Measurements from ENCODE around the gene PRUNE2. TPM values are rescaled to one million over a fixed set of nuclear protein-coding genes. Genes with fewer than 3 reads are reported as not detected.
"Not testable (repeated sequence)": the region's sequence is repeated elsewhere in the genome, so short reads cannot be mapped to it uniquely, and the experiment has no call there.

The PRUNE2 gene, protein sequence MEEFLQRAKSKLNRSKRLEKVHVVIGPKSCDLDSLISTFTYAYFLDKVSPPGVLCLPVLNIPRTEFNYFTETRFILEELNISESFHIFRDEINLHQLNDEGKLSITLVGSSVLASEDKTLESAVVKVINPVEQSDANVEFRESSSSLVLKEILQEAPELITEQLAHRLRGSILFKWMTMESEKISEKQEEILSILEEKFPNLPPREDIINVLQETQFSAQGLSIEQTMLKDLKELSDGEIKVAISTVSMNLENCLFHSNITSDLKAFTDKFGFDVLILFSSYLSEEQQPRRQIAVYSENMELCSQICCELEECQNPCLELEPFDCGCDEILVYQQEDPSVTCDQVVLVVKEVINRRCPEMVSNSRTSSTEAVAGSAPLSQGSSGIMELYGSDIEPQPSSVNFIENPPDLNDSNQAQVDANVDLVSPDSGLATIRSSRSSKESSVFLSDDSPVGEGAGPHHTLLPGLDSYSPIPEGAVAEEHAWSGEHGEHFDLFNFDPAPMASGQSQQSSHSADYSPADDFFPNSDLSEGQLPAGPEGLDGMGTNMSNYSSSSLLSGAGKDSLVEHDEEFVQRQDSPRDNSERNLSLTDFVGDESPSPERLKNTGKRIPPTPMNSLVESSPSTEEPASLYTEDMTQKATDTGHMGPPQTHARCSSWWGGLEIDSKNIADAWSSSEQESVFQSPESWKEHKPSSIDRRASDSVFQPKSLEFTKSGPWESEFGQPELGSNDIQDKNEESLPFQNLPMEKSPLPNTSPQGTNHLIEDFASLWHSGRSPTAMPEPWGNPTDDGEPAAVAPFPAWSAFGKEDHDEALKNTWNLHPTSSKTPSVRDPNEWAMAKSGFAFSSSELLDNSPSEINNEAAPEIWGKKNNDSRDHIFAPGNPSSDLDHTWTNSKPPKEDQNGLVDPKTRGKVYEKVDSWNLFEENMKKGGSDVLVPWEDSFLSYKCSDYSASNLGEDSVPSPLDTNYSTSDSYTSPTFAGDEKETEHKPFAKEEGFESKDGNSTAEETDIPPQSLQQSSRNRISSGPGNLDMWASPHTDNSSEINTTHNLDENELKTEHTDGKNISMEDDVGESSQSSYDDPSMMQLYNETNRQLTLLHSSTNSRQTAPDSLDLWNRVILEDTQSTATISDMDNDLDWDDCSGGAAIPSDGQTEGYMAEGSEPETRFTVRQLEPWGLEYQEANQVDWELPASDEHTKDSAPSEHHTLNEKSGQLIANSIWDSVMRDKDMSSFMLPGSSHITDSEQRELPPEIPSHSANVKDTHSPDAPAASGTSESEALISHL (N-terminal part only)
- total RNA-seq (2014; rRNA removed; shearing (Covaris generic)) = not detected in 2 replicates

DNA sequence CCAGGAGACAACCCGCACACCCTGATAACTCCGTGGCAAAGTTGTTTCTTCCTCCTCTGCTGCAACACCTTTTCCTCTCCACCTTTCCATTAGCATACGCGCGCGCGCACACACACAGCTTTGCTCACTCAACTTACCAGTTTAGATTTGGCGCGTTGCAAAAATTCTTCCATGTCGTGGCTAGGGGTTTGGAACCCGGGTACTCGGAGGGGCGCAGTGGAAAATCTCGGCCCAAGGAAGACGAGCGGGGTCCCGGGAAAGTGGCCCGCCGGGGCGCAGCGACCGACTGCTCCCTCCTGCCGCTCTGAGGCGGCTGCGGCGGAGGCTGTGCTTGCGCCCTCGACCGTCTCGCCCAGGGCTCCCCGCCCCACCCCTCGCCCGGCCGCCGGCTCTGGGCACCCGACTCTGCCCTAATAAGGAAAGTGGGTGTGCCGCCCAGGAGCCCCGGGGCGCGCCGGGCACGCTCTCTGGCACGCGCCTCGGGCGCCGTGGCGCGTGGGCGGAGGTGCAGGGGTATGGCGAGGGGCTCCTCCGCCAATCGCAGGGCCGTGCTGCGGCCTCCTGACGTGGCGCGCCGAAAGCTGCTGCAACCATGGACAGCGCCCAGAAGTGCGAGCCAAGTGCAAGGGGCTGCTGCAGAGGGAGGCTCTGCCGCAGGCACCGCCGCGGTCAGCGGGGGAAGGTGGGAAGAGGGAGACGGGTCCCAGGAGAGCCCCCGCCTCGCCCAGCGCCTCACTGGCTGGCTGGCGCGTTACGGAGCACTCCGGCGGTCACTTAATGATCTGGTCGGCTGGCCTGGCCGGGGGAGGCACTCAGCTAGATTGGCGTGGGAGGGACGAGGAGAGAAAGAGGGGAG, at the start of gene PRUNE2:
PRUNE2 (minus strand) TSS at position 324 of the 856 bp plus-strand sequence; CDS start at position 173, 151 bp downstream.
- in situ Hi-C loops (cut with HindIII; ENCODE audit: low sequenced_read_pairs) = no loop called here
- DNase-seq (ENCODE audit: low spot score) = peak; percentile 42

DNA sequence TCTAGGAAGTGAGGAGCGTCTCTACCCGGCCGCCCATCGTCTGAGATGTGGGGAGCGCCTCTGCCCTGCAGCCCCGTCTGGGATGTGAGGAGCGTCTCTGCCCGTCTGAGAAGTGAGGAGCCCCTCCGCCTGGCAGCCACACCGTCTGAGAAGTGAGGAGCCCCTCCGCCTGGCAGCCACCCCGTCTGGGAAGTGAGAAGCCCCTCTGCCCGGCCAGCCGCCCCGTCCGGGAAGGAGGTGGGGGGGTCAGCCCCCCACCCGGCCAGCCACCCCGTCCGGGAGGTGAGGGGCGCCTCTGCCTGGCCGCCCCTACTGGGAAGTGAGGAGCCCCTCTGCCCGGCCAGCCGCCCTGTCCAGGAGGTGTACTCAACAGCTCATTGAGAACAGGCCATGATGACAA, 49.5 kb upstream of the PRUNE2 start:
- in situ Hi-C loops (cut with HindIII; ENCODE audit: low sequenced_read_pairs); DNase-seq (ENCODE audit: low spot score): not testable (repeated sequence)

DNA sequence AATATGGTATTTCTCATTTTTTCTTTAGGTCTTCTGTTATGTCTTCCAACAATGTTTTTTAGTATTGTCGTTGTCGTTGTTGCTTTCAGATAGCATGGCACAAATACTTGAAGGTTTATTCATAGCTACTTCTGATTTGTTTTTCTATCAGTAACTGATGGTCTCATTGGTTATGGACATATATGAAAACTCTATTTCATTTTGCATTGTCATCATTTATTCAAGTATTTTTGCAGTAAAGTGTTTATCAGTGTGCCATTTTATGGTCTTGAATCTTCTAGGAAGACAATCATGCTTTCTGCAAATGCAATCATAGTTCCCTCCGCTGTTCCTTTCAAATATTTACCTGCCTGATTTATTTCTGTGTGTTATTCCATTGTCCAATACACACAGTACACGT, 44.0 kb upstream of the PRUNE2 start:
- in situ Hi-C loops (cut with HindIII; ENCODE audit: low sequenced_read_pairs) = no loop called here
- no peak for DNase-seq (ENCODE audit: low spot score)

DNA sequence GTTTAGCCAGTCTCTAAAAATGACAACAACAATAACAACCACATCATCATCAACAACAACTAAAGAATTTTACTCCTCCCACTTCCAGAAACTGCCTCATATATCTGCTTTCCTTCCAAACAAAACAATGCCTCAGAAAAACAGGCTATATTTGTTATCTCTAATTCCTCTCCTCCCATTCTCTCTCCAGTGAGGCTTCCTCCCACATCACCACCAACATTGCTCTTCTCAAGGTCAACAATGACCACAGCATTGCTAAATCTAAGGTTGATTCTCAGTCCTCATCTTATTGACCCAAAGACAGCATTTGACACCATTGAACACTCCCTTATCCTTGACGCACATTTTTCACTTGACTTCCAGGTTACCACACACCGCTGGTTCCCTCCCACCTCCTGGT, 38.1 kb upstream of the PRUNE2 start:
- in situ Hi-C loops (cut with HindIII; ENCODE audit: low sequenced_read_pairs) = no loop called here
- DNase-seq (ENCODE audit: low spot score) = no peak

DNA sequence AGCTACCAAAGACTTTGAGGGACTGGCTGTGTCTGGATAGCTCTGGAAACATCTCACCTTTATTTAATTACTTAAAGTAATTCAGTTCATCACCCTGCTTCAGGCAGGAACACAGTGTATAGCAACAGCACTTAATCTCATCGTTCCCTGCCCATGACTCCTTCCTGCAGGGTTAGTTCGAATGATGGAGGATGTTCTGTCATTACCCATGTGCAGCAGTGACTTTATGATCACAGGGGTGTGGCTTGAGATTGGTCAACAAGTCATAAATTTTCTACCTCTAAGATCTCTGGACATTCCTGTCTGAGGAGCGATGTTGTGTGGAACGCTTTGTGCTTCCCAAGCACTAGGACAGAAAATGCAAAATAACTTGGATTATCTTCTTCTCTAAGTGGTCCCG, 37.1 kb upstream of the PRUNE2 start:
- in situ Hi-C loops (cut with HindIII; ENCODE audit: low sequenced_read_pairs) = no loop called here
- no peak for DNase-seq (ENCODE audit: low spot score)

DNA sequence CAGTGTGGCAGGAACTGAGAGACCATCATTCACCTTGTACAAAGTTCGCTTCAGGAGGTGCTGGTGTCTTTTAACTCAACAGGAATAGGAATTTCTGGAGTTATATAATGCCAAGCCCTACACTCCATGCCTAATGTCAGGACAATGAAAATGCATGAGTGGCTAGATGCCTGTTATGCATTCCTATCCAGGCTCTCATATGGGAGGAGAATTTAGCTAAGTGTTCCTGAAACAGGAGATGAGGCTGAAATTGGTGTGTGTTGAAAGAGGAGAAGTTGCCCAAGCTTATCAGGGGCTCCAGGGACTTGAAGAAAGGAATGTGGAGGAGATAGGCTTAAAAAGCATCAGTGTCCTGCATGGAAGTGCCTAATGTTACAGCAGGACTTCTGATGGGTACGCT, 26.8 kb upstream of the PRUNE2 start:
- DNase-seq (ENCODE audit: low spot score) = no peak

DNA sequence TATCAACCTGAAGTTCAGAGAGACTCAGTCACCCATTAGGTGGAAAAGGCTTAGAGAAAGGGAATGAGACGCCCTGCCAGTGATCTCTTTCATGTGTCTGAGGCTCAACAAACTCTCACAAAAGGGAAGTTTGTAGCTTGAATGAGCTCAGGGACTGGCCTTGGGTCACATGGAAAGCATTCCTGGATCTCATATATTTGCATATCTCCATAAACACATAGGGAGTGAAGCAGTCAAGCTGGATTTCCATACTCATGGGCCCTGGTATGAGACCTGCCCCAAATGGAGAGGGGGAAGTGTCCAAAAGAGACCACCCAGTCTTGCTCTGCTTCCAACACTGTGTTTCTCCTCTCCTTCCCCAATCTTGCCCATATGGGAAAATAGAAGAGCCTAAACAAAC, 26.4 kb upstream of the PRUNE2 start:
- in situ Hi-C loops (cut with HindIII; ENCODE audit: low sequenced_read_pairs) = no loop called here
- DNase-seq (ENCODE audit: low spot score) = no peak

More for the DNA sequence above, 26.8 kb upstream of the PRUNE2 start:
- in situ Hi-C loops (cut with HindIII; ENCODE audit: low sequenced_read_pairs) = no loop called here

DNA sequence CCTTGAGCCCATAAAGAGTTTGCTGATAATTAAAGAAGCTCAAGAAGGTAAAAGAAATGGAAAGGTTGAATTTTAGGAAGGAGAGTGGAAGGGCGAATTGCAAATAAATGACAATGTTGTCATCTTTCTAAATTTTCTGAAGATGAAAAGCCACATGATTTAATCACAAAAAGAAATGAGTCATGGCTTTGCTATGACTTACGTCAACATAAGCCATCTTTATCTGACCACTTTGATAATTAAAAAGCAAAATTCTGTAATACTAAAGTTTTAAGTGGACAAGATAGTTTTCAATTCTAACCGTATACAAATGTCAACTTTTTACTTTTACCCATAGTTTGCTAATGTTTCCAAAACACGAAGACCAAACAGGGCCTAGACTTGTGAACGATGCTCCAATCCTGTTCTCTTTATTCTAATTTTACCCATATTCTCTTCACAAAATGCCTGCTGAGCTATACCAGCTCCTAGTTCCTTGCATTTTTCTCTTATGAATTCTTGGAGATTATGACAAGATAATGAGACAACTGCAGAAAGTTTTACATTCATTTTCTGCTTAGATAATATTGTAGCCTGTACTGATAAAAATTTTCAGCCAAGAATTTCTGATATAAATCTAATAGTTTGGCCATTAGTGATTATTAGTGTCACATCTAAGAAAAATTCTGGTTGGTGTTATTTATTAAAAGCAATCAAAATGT, 21.8 kb upstream of the PRUNE2 start:
- in situ Hi-C loops (cut with HindIII; ENCODE audit: low sequenced_read_pairs) = no loop called here
- DNase-seq (ENCODE audit: low spot score) = no peak

DNA sequence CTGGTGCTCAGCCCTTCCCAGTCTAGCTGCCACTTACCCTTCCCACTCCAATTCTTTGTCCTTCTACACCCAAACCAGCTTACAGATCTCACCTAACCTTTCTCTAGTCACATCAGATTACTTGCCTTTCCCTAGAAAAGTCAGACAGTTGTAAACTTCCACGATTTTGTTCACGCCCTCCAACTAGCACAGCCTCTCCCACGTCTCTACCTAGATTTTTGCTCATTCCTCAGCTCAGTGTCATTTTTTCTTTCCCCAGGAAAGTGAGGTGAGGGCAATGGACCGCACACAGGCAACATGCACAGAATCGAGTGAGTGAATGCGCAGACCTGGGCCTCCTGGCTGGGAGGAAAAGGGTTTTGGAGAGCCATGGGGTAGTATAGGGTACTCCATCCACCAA, 20.9 kb upstream of the PRUNE2 start:
- DNase-seq (ENCODE audit: low spot score) = no peak
- in situ Hi-C loops (cut with HindIII; ENCODE audit: low sequenced_read_pairs) = no loop called here

DNA sequence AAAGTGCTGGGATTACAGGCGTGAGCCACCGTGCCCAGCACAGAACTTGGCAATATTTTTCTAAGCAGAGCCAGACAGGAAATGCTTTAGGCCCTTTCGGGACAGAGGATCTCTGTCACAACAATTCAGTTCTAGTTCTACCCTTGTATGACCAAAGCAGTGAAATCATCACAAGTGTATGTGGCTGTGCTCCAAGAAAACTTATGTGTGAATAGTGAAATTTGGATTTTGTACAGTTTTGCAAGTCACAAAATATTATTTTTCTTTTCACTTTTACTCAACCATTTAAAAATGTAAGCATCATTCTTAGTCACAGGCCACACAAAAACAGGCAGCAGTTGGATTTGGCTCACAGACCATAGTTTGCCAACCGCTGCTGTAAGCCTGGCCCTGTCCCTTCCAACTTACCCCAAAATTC, 20.4 kb upstream of the PRUNE2 start:
- DNase-seq (ENCODE audit: low spot score) = no peak
- in situ Hi-C loops (cut with HindIII; ENCODE audit: low sequenced_read_pairs) = no loop called here

DNA sequence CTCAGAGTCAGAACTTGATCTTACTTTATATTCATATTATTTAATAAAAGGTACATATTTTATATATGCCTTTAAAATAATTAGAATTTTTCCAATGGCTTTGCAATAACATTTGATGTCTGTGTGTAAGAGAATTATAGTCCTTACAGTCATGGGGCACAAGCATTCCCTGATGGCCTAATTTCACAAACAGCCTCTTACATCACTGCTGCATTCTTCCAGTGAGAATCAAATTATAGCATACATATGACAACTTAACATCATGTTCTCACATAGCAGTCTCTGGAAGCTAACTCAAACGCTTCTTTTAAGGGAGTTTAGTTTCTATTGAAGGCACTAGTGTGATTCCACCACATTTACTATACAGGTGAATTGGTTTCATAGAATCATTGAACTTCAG, 15.3 kb upstream of the PRUNE2 start:
- in situ Hi-C loops (cut with HindIII; ENCODE audit: low sequenced_read_pairs) = no loop called here

DNA sequence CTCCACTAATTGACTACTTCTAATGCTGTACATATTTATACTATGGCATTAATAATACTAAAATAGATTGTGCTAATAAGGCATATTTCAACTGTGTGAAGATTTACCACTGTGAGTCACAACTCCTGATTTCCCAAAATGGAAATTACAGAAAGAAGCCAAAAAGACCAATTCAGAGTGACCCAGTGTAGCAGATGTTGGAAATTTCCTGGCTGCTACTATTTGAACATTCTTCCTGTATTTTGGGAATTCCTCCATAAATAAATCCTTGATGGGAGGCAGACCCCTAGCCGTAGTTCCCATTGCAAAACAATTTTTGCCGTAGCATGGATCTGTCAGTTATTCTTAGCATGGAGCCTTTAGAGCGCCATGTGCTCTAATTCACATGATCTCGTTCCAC, 11.4 kb upstream of the PRUNE2 start:
- in situ Hi-C loops (cut with HindIII; ENCODE audit: low sequenced_read_pairs) = no loop called here
- DNase-seq (ENCODE audit: low spot score) = no peak

More for the DNA sequence above, 15.3 kb upstream of the PRUNE2 start:
- DNase-seq (ENCODE audit: low spot score) = no peak

DNA sequence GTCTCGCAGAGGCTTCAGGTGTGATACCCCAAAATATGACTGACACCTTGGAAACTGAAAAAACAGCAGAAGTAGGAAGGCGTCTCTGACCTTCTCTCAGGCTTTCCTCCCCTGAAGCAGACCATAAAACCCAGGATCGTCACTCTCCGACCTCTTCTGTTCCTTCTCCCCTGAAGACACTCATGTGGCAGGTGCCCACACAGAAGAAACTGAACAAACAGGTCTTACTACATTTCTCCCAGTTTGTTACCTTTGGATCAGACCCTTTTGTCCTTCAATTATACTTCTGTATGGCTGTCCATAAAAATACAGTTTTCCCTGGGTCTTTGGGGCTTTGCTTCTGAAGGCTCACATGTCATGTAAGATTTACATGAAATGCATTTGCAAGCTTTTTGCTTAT, 10.3 kb upstream of the PRUNE2 start:
- in situ Hi-C loops (cut with HindIII; ENCODE audit: low sequenced_read_pairs) = no loop called here
- no peak for DNase-seq (ENCODE audit: low spot score)

DNA sequence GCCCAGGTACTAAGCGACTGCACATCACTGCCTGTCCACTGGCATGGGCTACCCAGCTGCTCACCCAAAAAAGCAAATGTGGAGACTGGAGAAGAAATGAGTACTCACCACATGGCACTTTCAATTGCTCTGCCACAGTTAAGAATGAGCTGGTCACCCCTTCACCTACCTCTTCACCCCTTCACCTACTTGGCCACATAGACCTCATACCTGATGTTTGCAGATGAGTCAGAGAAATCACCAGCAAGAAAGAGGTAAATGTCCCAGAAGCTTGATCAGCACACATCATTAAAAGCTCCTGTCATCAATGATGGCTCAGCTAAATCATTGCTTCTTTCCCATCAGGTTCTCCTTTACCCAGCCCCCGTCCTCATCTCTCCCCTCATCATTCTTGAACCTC, 7.6 kb upstream of the PRUNE2 start:
- in situ Hi-C loops (cut with HindIII; ENCODE audit: low sequenced_read_pairs) = no loop called here
- no peak for DNase-seq (ENCODE audit: low spot score)

DNA sequence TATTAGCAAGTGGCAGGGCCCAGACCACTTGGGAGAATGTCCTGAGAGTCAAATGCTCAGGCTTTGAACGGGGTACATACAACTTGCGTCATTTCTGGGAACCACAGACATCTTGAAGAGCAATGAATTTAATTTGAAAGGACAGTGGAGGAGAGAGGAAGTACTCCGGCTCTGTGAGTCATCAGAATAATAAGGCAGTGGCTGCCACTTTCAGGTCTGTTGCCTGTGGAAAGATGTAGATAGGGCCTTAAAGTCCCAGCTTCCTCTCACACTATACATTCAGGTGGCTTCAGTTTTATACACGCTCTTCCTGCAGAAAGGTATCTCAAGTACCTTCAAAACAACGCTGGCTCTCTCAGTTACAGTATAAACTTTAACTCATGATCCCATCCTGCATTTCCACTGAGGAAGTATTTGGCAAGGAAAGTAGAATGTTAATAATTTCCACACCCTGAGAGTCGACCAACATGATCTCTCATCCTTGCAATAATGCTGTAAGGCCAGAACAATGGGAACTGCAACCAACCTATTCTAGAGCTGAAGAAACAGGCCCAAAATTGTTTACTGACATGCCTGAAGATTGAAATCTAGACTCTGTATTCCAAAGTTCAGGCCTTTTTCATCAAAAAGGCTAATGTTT, 6.8 kb upstream of the PRUNE2 start:
- peak; percentile 46 for DNase-seq (ENCODE audit: low spot score)
- in situ Hi-C loops (cut with HindIII; ENCODE audit: low sequenced_read_pairs) = no loop called here

DNA sequence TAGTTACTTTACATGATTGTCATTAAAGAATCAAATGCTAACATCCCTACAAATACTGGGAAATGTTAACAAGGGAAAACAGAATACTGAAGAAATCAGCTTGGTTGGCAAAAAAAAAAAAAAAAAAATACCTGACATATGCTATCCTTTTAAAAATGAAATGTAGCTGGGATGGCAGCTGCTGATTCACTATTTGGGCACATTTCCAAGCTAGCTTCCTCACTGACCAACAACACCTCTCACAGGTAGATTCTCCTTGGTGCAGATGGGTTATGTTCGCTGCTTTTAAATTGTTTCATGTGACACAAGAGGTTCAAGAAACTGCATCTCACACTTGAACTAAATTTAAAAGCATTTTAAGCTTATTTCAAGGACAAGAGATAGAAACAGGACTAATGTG, 6.1 kb upstream of the PRUNE2 start:
- in situ Hi-C loops (cut with HindIII; ENCODE audit: low sequenced_read_pairs) = no loop called here
- peak; percentile 82 for DNase-seq (ENCODE audit: low spot score)

DNA sequence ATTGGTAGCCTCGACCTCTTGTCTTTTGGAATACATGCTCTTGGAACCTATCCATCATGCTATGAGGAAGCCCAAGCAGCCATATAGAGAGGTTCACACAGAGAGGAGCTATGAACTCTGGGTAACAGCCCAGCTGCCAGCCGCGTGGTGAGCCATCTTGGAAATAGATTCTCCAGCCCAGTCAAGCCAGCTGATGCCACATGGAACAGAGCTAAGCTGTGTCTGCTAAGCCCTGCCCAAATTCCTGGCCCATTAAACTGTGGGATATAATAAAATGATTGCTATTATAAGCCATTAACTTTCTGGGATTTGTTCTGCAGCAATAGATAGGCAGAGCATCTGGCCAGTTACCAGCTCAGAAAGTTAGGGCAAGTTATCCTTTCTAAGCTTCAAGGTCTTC, 4.9 kb upstream of the PRUNE2 start:
- no peak for DNase-seq (ENCODE audit: low spot score)
- in situ Hi-C loops (cut with HindIII; ENCODE audit: low sequenced_read_pairs) = no loop called here

DNA sequence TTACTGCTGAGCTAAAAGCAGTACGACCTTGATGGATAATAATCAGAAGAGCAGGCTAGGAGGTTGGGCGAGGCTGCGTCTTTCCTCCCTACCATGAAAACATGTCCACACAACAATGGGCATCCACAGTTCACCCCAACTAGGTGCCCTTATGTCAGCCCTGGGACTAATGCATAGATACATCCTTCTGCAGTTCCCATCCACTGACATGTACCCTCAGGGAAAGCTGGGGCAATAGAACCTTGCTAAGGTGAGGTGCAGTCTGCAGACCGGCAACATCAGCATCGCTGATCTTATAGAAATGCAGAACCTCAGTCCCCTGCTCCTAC, 697 bp upstream of the PRUNE2 start:
- peak; percentile 54 for DNase-seq (ENCODE audit: low spot score)
- in situ Hi-C loops (cut with HindIII; ENCODE audit: low sequenced_read_pairs) = no loop called here
